Activated T-helper 1 cell treated with anti-CD3 and anti-CD28 coated beads, Interleukin-2, amount 50 U/mL, for 16 hours (primary cell): Measurements from ENCODE around the gene CCDC86.

Source experiments
- DNase-seq, 2 donors: peaks; one replicate each; pipeline ENCODE4 v3.0.0-alpha.2; 2020; ENCODE audit warnings: low read depth in 1 of 2, low spot score in 1 of 2

The CCDC86 gene

DNA sequence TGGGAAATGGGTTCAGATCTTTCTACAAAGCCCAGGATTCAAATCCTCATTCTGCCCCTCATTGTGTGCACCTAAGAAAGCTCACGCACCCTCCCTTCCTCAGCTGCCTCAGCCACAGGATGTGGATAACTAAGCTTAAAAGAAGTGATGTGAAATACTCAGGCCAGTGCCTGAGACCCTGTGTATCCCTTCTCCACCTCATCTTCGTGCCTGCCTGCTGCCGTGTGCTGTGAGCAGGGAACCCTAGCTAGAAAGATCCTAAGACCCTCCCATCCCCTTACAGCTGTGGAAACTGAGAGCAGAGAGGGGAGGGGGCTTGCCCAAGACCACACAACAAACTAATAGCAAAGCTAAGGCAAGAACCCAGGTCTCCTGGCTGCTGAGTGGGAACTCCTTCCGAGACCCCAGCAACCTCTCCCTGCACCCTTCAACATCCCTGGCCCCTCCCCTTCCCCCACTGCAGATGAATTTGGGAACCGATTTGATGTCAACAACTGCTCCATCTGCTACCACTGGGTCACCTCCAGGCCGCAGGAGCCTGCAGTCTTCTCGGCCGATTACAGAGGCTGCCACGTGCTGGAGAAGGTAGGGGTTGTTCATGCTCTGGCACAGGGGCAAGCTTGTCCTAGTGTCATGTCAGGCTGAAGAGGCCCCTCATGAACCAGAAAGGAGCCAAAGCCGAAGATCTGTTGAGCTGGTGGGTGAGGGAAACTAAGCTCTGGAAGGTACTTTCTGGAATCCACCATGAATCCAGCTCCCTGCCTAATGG is 27.0 kb downstream of the CCDC86 start:
- no peak for DNase-seq

DNA sequence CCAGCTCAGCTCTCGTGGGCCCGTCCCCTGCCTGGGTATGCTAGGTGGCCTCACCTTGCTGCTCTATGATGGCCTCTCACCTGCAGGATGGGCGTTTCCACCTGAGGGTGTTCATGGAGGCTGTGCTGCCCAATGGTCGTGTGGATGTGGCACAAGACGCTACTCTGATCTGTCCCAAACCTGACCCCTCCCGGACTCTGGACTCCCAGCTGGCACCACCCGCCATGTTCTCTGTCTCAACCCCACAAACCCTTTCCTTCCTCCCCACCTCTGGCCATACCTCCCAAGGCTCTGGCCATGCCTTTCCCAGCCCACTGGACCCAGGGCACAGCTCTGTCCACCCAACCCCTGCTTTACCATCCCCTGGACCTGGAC is 27.5 kb downstream of the CCDC86 start:
- DNase-seq: no peak

DNA sequence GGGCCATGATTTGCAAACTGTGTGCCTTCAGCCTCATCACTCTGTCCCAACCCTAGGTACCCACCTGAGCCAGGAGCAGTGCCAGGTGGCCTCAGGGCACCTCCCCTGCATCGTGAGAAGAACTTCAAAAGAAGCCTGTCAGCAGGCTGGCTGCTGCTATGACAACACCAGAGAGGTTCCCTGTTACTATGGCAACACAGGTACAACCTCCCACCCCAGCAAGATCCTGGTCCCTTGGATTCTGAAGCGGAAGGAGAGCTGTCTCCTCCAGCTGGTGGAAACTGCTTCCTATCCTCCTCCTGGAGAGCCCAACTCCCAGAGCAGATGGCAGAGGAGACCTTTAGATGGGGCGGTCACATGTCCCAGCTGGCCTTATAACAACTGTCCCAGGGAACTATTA is 28.4 kb downstream of the CCDC86 start:
- no peak for DNase-seq

DNA sequence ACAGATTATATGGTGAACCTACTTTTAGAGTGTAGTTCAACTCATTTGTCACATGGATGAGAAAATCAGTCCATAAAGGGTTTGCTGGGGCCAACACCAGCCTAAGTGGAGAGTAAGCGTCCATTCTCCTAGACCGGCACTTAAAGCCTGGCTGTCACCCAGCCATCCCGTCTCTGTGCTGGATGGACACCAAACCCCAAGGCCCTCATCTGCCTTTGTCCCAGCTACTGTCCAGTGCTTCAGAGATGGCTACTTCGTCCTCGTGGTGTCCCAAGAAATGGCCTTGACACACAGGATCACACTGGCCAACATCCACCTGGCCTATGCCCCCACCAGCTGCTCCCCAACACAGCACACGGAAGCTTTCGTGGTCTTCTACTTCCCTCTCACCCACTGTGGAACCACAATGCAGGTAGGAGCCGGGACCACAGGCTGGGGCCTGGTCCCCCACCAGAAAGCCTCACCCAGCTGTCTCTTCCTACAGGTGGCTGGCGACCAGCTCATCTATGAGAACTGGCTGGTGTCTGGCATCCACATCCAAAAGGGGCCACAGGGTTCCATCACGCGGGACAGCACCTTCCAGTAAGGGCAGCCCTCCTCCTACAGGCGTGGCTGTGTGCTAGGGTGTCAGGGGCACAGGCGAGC is 28.9 kb downstream of the CCDC86 start:
- no peak for DNase-seq

DNA sequence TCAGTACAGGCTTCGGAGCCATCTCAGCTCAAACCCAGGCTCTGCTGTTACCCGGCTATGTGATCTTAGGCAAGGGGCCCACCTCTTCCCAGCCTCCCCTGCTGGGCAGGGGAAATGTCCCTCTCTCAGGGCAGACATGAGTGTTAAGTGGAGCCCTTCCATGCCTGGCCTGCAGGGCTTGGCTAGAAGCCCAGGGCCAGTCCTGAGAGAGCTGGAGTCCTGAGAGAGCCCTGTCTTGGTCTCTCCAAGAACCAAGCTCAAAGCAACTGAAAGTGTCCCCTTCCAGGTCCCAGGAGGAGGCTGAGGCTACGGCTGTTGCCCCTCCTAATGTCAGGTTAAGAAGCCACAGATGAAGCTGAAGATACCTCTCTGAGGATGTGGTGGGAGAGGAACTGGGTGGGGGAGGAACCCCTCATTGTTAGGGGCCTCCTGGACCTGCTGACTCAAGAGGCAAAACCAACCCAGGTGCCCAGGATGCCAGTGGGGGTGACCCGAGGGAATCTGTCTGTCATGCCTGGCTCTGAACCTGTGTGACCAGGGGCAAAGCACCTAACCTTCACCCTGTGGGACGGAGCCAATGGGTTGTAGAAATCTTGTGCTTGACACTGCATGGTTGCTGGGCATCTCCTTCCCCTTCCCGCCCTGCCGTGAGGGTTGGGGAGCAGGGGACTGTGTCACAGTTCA is 29.6 kb downstream of the CCDC86 start:
- DNase-seq: no peak

DNA sequence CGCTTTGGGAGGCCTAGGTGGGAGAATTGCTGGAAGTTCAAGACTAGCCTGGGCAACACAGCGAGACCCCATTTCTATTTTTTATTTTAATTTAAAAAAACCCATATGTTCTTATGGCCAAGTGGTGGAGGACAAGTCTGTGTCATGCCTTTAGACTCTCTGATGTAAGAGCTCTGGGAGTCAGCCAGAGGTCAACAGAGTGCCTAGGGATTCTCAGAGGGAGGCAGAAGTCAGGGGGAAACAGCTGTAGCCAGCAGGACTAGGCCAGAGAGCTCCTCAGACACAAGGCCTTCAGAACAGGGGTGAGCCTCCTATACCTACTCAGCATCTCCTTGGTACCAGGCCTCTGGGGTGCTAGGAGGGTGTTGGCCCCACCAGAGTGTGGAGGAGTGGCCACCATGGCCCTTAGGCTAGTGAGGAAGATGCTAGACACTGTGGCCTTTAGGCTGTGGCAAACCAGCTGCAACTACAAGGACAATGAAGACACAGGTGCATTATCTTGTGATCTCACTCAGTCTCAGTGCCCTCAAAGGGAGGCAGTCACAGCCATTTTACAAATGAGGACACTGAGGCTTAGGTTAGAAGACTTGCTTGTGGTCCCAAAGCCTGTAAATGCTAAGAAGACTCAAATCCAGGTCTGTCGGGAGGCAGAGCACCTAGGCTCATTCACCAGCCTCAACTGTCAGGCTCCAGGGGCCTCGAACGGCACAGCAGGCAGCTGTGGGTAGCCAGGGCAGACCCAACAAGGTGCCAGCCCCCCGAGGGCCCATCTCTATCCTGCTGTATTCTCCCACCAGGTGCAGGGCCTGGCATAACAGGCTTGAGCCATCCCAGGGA is 30.4 kb downstream of the CCDC86 start:
- no peak for DNase-seq

DNA sequence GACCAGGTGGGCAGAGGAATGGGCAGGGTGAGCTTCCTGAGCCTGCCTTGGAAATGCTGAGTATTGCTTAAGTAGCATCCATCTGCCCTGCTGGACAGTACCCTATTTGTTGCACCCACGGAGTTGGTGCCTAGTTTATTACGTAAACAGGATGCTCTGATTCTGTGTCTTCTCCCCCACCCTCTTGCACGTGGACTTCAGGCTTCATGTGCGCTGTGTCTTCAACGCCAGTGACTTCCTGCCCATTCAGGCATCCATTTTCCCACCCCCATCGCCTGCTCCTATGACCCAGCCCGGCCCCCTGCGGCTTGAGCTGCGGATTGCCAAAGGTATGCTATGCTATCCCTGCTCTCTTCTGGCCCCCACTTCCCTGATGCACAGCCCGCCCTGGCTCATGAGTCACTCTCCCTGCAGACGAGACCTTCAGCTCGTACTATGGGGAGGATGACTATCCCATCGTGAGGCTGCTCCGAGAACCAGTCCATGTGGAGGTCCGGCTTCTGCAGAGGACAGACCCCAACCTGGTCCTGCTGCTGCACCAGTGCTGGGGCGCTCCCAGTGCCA is 31.1 kb downstream of the CCDC86 start:
- DNase-seq: no peak

DNA sequence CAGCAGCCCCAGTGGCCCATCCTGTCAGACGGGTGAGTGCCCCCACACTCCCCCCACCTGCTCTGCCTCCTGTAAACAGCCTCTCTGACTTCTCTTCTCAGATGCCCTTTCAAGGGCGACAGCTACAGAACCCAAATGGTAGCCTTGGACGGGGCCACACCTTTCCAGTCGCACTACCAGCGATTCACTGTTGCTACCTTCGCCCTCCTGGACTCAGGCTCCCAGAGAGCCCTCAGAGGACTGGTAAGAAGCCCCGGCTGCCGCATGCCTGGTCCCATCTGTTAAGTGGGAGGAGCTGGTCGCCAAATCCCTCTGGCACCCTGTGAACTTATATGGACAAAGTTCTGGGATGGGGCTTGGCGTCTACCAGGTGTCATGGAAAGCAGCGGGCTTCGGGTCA is 31.6 kb downstream of the CCDC86 start:
- DNase-seq: no peak

DNA sequence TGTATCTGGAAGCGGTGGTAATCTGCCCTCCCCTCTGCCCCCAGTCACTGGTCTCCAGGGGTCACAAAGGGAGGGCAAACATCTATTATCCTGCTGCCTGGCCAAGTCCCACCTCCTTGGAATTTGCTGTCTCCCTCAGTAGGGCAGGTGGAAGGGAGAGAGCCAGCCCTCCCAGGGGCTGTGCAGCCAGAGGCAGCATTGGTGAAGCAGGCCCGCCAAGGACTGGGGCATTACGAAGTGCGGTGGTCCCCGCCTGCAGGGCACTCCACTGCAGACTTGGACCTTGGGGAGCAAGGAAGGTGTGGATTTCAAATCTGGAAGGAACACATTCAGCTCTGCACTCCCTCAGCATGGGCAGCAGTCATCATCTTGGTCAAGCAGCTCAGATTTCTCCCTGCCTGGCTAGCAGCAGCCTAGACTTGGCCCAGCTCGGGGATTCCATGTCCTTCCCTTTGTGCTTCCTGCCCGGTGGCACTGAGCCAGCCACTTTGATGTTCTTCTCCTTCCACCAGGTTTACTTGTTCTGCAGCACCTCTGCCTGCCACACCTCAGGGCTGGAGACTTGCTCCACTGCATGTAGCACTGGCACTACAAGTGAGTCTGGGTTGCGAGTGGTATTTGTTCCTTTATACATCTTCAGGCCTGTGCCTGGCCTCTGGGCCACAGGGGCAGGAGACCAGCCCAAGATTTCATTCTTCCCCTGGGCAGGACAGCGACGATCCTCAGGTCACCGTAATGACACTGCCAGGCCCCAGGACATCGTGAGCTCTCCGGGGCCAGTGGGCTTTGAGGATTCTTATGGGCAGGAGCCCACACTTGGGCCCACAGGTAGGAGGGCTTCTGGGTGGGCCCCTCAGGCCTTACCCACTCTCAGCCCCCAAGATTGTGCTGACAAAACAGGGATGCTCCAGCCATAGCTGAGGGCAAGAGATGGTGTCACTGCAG is 32.8 kb downstream of the CCDC86 start:
- DNase-seq: no peak

DNA sequence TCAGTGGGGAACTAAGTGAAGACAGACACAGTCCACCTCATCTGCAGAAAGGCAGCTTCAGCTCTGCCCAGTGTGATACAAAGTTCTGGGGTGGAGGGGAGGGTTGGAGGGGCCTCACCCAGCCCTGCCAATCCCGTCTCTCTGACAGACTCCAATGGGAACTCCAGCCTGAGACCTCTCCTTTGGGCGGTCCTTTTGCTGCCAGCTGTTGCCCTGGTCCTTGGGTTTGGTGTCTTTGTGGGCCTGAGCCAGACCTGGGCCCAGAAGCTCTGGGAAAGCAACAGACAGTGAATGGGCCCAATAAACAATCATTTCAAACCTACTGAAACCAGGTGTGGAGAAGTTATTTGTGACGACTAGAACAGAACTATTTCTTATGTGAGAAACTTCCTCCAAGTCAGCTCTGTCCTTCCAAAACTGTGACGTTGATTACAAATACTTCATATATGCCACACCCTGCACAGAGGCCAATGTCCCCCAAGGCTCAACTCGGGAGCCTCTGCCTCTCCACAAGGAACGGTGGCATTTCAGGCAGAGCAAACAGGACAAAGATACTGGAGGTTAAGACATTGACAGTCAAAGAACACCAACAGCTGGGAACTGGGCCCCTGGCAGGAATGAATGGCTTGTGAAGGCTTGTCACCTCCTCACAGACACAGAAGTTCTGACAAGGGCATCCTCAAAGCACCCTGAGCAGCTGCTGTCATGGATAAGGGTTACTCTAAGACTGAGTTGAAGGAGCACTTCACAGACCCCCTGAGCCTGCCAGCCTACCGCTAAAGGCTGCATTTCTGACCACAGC is 33.7 kb downstream of the CCDC86 start:
- DNase-seq: no peak

DNA sequence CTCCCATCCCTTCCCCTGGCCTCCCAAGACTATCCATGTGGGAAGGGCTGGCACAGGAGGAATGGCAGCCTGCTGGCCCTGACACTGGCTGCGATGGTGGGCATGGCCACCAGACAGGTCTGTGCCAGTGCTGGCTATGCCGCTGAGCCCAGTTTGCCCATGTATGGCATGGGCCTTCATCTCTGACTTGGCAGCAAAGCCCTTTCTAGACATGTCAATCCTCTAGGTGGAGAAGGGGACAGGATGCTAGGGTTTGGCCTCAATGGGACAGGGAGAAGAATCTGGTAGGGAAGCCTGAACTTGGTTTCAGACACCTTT is 34.2 kb downstream of the CCDC86 start:
- DNase-seq: no peak

DNA sequence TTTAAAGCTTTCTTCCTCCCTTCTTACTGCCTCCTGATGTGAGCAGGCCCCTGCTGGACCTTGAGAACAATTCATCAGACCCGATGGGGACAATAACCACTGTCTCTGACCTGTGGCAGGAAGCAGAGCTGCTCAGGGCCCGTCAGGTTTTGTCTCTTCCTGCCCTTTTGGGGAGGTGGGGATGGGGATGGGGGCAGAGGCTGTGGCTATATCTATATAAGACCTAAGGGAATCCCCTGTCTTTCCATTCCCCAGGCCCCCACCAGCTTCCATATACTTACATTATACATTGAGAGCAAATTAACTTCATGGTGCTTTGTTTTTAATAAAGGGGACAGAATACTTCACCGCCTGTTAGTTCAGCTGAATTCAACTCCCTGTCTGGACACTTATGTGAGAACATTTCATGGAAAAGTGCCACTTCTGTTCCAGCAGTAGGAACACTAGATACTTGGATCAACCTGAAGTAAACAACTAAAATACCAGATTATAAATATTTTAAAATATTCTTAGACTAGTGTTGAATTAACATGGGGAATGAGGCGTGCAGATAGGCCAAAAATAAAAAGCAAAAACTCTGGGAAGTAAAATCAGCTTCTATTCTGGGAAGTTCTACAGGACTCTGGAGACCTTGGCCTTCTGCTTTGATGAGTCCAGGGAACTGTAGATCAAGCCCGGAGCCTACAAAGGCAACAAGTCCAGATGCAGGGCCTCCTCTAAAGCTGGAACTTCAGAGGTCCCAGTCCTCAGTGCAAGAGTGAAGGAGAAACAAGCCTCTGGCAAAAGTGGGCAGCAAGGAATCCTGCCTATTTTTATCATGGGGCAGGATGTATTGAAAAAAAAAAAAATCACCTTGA is 36.6 kb downstream of the CCDC86 start:
- no peak for DNase-seq

DNA sequence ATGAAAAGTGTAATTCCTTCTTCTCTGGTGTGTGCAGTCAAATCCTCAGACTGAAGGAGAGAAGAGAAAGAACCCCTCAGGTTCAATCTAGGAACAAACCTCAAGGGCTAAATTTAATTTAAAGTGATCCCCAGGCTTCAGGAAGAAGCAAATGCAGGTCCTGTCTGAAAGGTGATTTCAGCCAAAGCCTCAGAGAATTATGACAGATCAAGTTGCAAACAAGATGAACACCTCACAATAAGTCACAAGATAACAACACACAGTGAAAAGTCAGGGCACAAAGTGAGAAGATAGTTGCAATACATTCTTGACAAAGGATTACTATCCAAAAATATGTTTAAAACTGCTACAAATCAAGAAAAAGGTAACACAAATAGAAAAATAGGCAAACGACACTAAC is 37.2 kb downstream of the CCDC86 start:
- no peak for DNase-seq

DNA sequence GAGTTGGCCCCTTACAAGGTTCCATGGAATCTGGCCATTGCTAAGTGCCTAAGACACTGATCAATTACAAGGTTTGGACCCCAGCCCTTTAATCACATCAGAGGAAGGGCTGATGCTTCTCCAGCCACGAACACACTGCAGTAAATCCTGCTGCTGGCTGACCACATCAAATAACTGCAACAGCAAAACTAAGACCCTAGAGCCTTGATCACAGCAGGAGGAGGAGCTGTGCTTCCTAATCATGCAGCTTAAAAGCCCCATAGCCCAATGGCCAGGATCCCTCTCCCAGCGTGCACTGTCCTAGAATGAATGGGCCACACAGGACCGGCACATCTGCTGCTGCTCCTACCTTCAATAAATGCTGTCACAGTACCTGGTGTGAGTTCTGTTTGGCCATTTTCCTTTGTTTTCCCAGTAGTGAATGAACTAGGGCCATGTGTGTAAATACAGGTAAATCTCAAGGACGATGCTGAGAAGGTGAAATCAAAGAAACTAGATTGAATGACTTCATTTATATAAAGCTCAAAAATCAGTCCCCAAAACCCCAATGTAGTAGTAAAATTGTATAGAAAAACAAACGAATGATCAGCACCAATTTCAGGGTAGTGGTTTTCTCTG is 38.2 kb downstream of the CCDC86 start:
- no peak for DNase-seq

DNA sequence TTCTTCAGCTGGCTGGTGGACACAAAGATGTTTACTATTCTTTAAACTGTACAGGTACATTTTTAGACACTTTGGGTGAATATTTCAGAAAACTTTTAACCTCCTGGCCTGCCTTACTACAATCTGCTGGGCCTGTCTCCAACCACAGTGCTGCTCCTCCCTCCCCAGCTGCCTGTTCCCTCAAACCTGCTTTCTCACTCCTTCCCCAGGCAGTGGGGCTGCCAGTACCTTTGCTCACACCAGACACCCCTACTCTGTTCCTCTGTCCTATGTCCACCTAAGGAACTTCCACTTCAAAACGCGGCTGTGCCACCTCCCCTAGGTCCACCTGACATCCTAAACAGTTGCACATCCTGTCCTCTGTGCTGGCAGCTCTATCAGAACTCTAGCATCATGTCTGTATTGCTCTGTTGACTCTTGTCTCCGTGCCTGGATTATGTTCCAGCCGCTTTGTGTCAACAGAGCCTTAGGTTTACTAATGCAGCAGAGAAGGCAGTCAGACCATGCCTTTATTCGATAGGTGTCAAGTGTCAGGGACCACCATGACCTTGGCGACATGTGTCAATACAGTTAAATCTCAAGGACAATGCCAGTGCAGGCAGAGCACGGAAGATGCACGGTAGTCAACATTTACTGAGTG is 38.9 kb downstream of the CCDC86 start:
- no peak for DNase-seq

DNA sequence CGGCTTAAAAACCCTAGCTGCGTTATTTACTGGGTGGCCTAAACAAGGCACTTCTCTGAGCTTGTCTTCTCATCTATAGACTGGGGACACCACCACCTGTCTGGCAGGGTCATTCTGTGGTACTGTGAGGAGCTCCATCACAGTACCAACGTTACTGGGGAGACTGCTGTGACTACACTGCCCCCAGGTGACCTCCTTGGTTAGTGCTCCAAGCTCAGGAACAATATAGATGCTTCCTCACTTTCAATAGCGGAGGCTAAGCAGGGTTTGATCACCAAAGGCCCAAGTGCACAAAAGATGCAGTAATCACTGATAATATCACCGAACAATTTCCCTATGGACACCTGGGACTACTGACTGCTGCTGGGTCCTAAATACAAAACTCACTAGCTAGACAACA is 45.6 kb downstream of the CCDC86 start:
- no peak for DNase-seq

DNA sequence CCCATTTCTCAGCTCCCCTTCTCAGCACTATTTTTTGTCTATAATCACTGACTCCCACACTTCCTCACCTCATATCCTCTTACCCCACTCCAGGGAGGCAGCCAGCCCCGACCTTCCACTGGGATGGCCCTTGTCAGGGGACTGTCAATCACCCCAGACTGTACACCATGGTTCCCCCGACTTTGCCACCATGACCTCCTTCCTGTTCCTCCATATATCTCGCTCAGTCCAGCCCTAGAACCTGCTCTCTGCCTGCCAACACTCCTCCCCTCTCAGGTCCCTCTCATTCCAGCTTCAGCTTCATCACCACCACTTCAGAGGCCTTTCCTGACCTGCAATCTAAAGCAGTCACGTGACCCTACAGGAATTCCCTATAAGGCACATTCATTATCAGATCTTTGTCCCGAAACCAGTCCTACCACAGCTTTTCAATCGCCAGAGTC is 48.0 kb downstream of the CCDC86 start:
- no peak for DNase-seq

DNA sequence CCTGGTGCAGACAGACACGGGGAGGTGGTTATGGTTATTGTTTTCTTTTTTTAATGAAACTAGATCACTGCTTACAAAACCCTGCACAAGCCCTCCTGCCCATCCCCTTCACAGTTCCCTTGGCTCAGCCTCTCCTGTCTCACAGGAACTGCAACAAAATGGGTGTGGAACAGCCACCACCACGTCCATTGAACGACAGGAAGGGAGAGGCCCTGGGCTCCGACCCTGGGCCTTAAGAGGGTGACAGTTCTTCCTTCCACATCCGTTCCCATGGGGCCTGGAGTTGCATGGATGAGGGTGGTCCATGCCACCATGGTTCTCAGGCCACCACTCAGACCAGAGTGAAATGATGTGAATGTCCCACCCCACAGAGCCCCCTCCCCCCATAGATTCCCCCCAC is 48.8 kb downstream of the CCDC86 start:
- no peak for DNase-seq
